Measurements from ENCODE around the gene POLL. TPM values are rescaled to one million over a fixed set of nuclear protein-coding genes. Genes with fewer than 3 reads are reported as not detected.
A peak's percentile ranks its signal among the peaks of the same experiment; 100 is the strongest.

Gene POLL
- total RNA-seq, 1 donor from 2014 or later, result 6.5 TPM

GRCh38 chr10:101560298-101561067 is 27.6 kb downstream of the POLL start:
- DNase-seq (ENCODE audit: low spot score), result no peak

GRCh38 chr10:101559596-101560297 is 28.3 kb downstream of the POLL start:
- DNase-seq (ENCODE audit: low spot score), result no peak

- no peak for DNase-seq (ENCODE audit: low spot score)
Observed at GRCh38 chr10:101558671-101559595, 29.1 kb downstream of the POLL start.

GRCh38 chr10:101558204-101558603 is 29.9 kb downstream of the POLL start:
- DNase-seq (ENCODE audit: low spot score), result peak; percentile 15

- no peak for DNase-seq (ENCODE audit: low spot score)
Observed at GRCh38 chr10:101557541-101557940, 30.5 kb downstream of the POLL start.

- DNase-seq (ENCODE audit: low spot score), result no peak
Observed at GRCh38 chr10:101552442-101552841, 35.6 kb downstream of the POLL start.

GRCh38 chr10:101550965-101551364 is 37.1 kb downstream of the POLL start:
- no peak for DNase-seq (ENCODE audit: low spot score)

GRCh38 chr10:101545898-101546297 is 42.2 kb downstream of the POLL start:
- DNase-seq (ENCODE audit: low spot score), result no peak

- DNase-seq (ENCODE audit: low spot score), result no peak
Observed at GRCh38 chr10:101538446-101538845, 49.6 kb downstream of the POLL start.

- no peak for DNase-seq (ENCODE audit: low spot score)
Observed at GRCh38 chr10:101536800-101537199, 51.3 kb downstream of the POLL start.

- DNase-seq (ENCODE audit: low spot score), result no peak
Observed at GRCh38 chr10:101535949-101536348, 52.1 kb downstream of the POLL start.

GRCh38 chr10:101529725-101530553 is 58.1 kb downstream of the POLL start:
- DNase-seq (ENCODE audit: low spot score), result no peak

- DNase-seq (ENCODE audit: low spot score), result no peak
Observed at GRCh38 chr10:101529207-101529606, 58.9 kb downstream of the POLL start.

Other genes starting within 250 kb of the POLL start
- gene BTRC, start 234.1 kb downstream of the POLL start, total RNA-seq (ENCODE audit: insufficient read depth, low replicate concordance), result 9.9 TPM
- gene DPCD, start 64 bp upstream of the POLL start, total RNA-seq (ENCODE audit: insufficient read depth, low replicate concordance), result 16.1 TPM
- gene FBXW4, start 106.9 kb upstream of the POLL start, total RNA-seq (ENCODE audit: insufficient read depth, low replicate concordance), result 81.1 TPM
- 3.4 TPM for gene FGF8, start 187.9 kb upstream of the POLL start, total RNA-seq (ENCODE audit: insufficient read depth, low replicate concordance)
- gene NPM3, start 195.2 kb upstream of the POLL start, total RNA-seq (ENCODE audit: insufficient read depth, low replicate concordance), result 38.0 TPM
- gene OGA, start 230.2 kb upstream of the POLL start, total RNA-seq (ENCODE audit: insufficient read depth, low replicate concordance), result 186 TPM